Aorta (tissue), 5 donors: ENCODE results near the gene RAP1GAP. TPM values are rescaled to one million over a fixed set of nuclear protein-coding genes. Genes with fewer than 3 reads are reported as not detected.

Experiments
- ATAC-seq: fragments of 200-7000 bp; cut with Tn5 transposase; one replicate; pipeline ENCODE4 v1.9.1; 2022; ENCODE audit warnings: moderate library complexity; ENCODE audit not compliant: low FRiP score
- DNase-seq, 2 donors: peaks; one replicate each; pipeline ENCODE4 v3.0.0-alpha.2; 2020
- H3K27ac ChIP-seq, 2 donors: one replicate each; pipeline ENCODE4 v1.5.1; 2013; ENCODE audit warnings: low read length in 2 of 2, mild to moderate bottlenecking in 2 of 2, moderate library complexity in 2 of 2, control low read depth in 1 of 2, inconsistent platforms in 1 of 2, low read depth in 1 of 2
- H3K27me3 ChIP-seq, 2 donors: one replicate each; pipeline ENCODE4 v1.6.1; 2013; ENCODE audit warnings: control low read depth in 1 of 2, low read length in 1 of 2, mild to moderate bottlenecking in 1 of 2, moderate library complexity in 1 of 2; ENCODE audit not compliant: insufficient read depth in 2 of 2, control insufficient read depth in 1 of 2
- H3K36me3 ChIP-seq, 2 donors: one replicate each; pipeline ENCODE4 v1.6.1; 2013; ENCODE audit warnings: control low read depth in 1 of 2, low read length in 1 of 2, mild to moderate bottlenecking in 1 of 2; ENCODE audit not compliant: insufficient read depth in 2 of 2, control insufficient read depth in 1 of 2
- H3K4me1 ChIP-seq, 2 donors: one replicate each; pipeline ENCODE4 v1.6.1; 2013; ENCODE audit warnings: low read length in 2 of 2, control low read depth in 1 of 2, mild to moderate bottlenecking in 1 of 2, moderate library complexity in 1 of 2; ENCODE audit not compliant: insufficient read depth in 2 of 2, control insufficient read depth in 1 of 2
- H3K4me3 ChIP-seq, 2 donors: one replicate each; pipeline ENCODE4 v1.5.1; 2013; ENCODE audit warnings: low read length in 2 of 2, control low read depth in 1 of 2, mild to moderate bottlenecking in 1 of 2
- H3K9me3 ChIP-seq: one replicate; pipeline ENCODE4 v1.6.1; 2013; ENCODE audit warnings: mild to moderate bottlenecking, low read length; ENCODE audit not compliant: control insufficient read depth
- WGBS, 2 donors: extraction: QIAGEN DNeasy Blood & Tissue Kit; methylation state at CpG; one replicate each; pipeline ENCODE4 v1.1.7; 2013; 5-methylcytosine and 5-hydroxymethylcytosine counted together
- intact Hi-C, 2 donors: fragments of 100-400 bp; cut with DNase I; formaldehyde crosslinking; loops; one replicate each; pipeline versions ENCODE4 v1.14.2 to v1.15.0; 2022
- polyA plus RNA-seq, 2 donors: library from polyadenylated mRNA; stranded (reverse); fragments of 200-250 nt; gene quantifications; one replicate each; pipeline ENCODE4 v1.2.3, GENCODE V29; 2013
- total RNA-seq, 2 donors: library from RNA; stranded (reverse); fragmentation: NEBNext Ultra II Directional; extraction: Animal tissue kit (Norgen Biotek cat#: 25700); gene quantifications; one replicate each; pipeline ENCODE4 v1.2.1, GENCODE V29; 2021
- donor health status: healthy with polysubstance abuse.
- donor health status: Bipolar disorder and iron deficiency.
- donor health status: DM: no; HTN: no; CAD: no.
- donor health status: DM: no; HTN: no; CAD: no.
- donor health status: DM: yes; HTN: yes; CAD: no.

The RAP1GAP gene
- total and polyA plus RNA-seq, 4 donors: 0.33 to 4.9 (median 0.71) TPM

DNA sequence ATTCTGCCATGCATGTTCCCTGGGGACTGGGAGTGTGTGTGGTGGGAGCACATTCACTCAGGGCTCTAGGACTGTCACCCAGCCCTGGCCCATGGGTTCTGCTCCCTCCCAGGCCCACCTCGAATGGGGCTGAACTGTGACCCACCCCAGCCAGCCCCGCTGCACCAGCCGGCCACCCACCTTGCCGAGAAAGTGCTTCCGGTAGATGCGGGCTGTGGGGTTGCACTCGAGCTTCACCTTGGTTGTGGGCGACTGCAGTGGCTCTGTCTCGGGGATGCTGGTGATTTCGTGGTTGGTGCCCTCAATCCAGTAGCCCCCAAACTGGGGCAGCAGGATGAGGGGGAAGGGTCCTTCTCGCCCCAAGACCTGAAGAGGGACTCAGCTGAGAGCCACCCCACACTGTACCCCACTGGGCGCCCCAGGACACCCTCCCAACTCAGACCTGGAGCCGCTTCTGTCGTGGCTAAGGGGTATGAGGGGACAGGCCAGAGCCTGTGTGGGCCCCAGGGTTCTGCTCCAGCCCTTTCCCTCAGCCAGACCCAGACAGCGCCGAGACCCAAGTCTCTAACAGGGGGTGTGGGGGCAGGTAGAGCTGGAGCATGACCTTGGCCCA lies 51.9 kb downstream of the RAP1GAP start:
- intact Hi-C loops: no loop called here
- no peak for DNase-seq
- Histone ChIP-seq H3K36me3 (no peaks in the 10 kb centered on the region), H3K4me3 (no peak overlapping the region), H3K27ac (no peak overlapping the region), H3K4me1 (no peaks in the 10 kb centered on the region), H3K9me3 (no peaks in the 10 kb centered on the region), H3K27me3 (no peaks in the 10 kb centered on the region)
- no peak for ATAC-seq
- WGBS, 2 donors: 93 to 96% methylated on average over 16 of the region's 16 CpGs

DNA sequence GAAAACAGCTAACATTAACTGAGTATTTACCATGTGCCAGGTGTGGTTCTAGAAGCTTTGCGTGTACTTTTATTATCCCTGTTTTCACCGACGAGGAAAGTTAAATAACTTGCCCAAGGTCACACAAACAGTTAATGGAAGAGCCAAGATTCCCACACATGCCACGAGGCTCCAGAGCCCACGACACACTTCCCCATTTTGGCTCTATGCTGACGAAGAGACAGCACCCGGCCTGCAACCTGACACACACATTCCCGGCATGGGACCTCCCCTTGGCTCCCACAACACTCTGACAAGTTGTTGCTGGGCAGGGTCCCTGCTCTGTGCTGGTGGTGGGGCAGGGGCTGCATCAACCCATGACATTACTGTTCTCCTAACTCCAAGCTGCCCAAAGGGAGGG lies 52.8 kb downstream of the RAP1GAP start:
- H3K27me3 ChIP-seq: no peaks in the 10 kb centered on the region
- no peak overlapping the region for H3K27ac ChIP-seq
- no peak overlapping the region for H3K4me3 ChIP-seq
- no peaks in the 10 kb centered on the region for H3K4me1 ChIP-seq
- no peaks in the 10 kb centered on the region for H3K9me3 ChIP-seq
- DNase-seq (no peak), ATAC-seq (no peak)
- 77 to 85% methylated on average over 8 of the region's 8 CpGs for WGBS, 2 donors
- intact Hi-C loops: no loop called here
- no peaks in the 10 kb centered on the region for H3K36me3 ChIP-seq

DNA sequence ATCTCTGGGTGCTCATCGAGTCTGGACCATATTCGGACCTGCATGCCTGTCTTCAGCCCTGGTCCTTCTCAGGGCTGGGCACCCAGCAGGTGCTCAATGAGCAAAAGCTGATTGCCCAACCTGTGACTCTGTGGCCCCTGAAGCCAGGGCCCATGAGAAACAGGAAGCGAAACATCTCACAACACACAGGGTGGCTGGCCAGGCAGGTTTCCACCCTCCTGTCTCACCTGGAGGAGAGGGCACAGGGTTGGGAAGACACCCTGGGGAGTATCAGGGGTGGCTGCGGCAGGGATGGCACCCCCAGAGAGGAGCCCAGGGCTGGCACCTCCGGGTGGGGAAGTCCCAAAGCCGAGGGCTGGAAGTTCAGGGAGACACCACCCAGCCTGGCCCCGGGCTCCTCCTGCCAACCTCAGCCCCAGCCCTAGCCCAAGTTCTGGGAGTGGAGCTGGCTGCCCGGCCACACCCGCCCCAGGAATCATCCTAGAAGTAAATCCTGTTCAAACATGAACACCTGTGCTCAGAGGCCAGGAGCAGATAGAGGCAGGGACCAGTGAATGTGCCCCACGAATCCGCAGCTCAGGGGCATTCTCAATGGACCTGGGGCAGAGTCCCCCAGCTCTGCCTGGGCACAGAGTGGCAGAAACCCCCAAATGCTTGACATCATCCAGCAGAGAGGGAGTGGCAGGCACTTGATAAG lies 54.6 kb downstream of the RAP1GAP start:
- ATAC-seq: no peak

GRCh38 chr1:21613072-21613867 lies 55.9 kb downstream of the RAP1GAP start:
- ATAC-seq: no peak
- H3K27ac ChIP-seq: no peak overlapping the region
- 86 to 87% methylated on average over 19 of the region's 19 CpGs for WGBS, 2 donors
- H3K9me3 ChIP-seq: no peaks in the 10 kb centered on the region
- intact Hi-C loops: no loop called here
- no peaks in the 10 kb centered on the region for H3K27me3 ChIP-seq
- no peaks in the 10 kb centered on the region for H3K36me3 ChIP-seq
- DNase-seq: no peak
- no peak overlapping the region for H3K4me3 ChIP-seq
- no peaks in the 10 kb centered on the region for H3K4me1 ChIP-seq

More for the DNA sequence above, 54.6 kb downstream of the RAP1GAP start:
- DNase-seq: no peak
- Histone ChIP-seq H3K4me3 (no peak overlapping the region), H3K36me3 (no peaks in the 10 kb centered on the region), H3K27me3 (no peaks in the 10 kb centered on the region), H3K27ac (no peak overlapping the region), H3K4me1 (no peaks in the 10 kb centered on the region), H3K9me3 (no peaks in the 10 kb centered on the region)
- WGBS, 2 donors: 89 to 91% methylated on average over 11 of the region's 11 CpGs
- intact Hi-C loops: no loop called here

DNA sequence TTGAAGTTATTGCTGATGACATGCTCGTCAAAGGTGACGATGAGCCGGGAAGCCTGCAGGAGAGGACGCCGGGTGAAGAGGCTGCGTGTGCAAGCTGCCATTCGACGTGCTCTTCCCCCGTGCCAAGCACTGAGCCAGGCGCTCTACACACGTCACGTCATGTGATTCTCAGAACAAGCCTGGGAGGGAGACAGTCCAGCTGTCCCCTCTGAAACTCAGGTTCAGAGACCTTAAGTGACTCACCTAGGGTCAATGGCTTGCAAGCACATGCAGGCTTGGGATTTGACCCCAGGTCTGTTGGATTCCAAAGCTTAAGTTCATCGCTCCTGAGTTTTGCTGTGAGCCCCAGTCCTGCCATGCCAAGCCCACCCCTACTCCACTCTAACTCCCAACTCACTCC lies 57.1 kb downstream of the RAP1GAP start:
- intact Hi-C loops: no loop called here
- H3K36me3 ChIP-seq: no peaks in the 10 kb centered on the region
- no peak overlapping the region for H3K27ac ChIP-seq
- H3K9me3 ChIP-seq: no peaks in the 10 kb centered on the region
- no peaks in the 10 kb centered on the region for H3K4me1 ChIP-seq
- no peak for DNase-seq
- WGBS, 2 donors: 95 to 96% methylated on average over 13 of the region's 13 CpGs
- no peaks in the 10 kb centered on the region for H3K27me3 ChIP-seq
- no peak for ATAC-seq
- no peak overlapping the region for H3K4me3 ChIP-seq

- ATAC-seq (no peak), DNase-seq (no peak)
- 80 to 82% methylated on average over 21 of the region's 21 CpGs for WGBS, 2 donors
- H3K27me3 ChIP-seq: no peaks in the 10 kb centered on the region
- H3K27ac ChIP-seq: no peak overlapping the region
- H3K9me3 ChIP-seq: no peaks in the 10 kb centered on the region
- intact Hi-C loops: no loop called here
- no peaks in the 10 kb centered on the region for H3K36me3 ChIP-seq
- H3K4me3 ChIP-seq: no peak overlapping the region
- no peaks in the 10 kb centered on the region for H3K4me1 ChIP-seq
Measured at GRCh38 chr1:21610989-21611785, 58.0 kb downstream of the RAP1GAP start.

- intact Hi-C loops: no loop called here
- H3K27me3 ChIP-seq: no peaks in the 10 kb centered on the region
- no peak for ATAC-seq
- DNase-seq: no peak
- no peaks in the 10 kb centered on the region for H3K4me1 ChIP-seq
- H3K9me3 ChIP-seq: no peaks in the 10 kb centered on the region
- H3K27ac ChIP-seq: no peak overlapping the region
- no peak overlapping the region for H3K4me3 ChIP-seq
- H3K36me3 ChIP-seq: no peaks in the 10 kb centered on the region
- 90 to 94% methylated on average over 16 of the region's 16 CpGs for WGBS, 2 donors
Measured at GRCh38 chr1:21610027-21610426, 59.1 kb downstream of the RAP1GAP start.

DNA sequence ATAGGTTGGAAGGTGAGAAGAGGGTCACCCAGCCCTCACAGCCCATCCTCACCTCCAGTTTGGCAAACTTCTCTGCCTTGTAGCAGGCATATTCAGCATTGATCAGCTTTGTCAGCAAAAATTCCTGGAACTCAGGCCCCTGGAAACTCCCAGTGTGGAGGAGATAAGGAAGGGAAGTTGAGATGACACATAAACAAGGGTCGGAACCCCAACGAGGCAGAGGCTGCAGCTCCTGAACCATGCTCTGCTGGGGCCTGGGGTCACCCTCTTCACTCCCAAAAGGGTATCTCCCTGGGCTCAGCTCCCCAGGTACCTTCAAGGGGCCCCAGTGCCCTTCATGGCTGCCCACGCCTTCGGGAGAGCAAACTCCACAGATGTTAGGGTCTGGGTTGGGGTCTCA lies 60.4 kb downstream of the RAP1GAP start:
- H3K36me3 ChIP-seq: no peaks in the 10 kb centered on the region
- H3K27ac ChIP-seq: no peak overlapping the region
- WGBS, 2 donors: 81% methylated on average over 4 of the region's 4 CpGs
- no peaks in the 10 kb centered on the region for H3K4me1 ChIP-seq
- intact Hi-C loops: no loop called here
- ATAC-seq: no peak
- no peak for DNase-seq
- no peaks in the 10 kb centered on the region for H3K9me3 ChIP-seq
- no peaks in the 10 kb centered on the region for H3K27me3 ChIP-seq
- no peak overlapping the region for H3K4me3 ChIP-seq
